BE2C (cell line): Measurements from ENCODE around the gene KRTAP4-6. TPM values are rescaled to one million over a fixed set of nuclear protein-coding genes. Genes with fewer than 3 reads are reported as not detected.
A peak's percentile ranks its signal among the peaks of the same experiment; 100 is the strongest.
"Not testable (repeated sequence)": the region's sequence is repeated elsewhere in the genome, so short reads cannot be mapped to it uniquely, and the experiment has no call there.

Experiments
- DNase-seq: peaks from one replicate; pipeline ENCODE4 v3.0.0-alpha.2; 2020
- H3K27me3 ChIP-seq: fragments of 250-450 bp; sonication (Bioruptor Pico); 2 replicates; pipeline ENCODE4 v1.5.1; 2020; ENCODE audit warnings: mild to moderate bottlenecking
- H3K36me3 ChIP-seq: fragments of 250-450 bp; sonication (Bioruptor Pico); 2 replicates; pipeline ENCODE4 v1.5.1; 2020; ENCODE audit warnings: mild to moderate bottlenecking
- H3K4me1 ChIP-seq: fragments of 250-450 bp; sonication (Bioruptor Pico); 2 replicates; pipeline ENCODE4 v1.5.1; 2020
- H3K4me3 ChIP-seq: 2 replicates; pipeline ENCODE4 v1.5.1; 2011; ENCODE audit warnings: low read depth, low read length
- H3K9me3 ChIP-seq: fragments of 250-450 bp; sonication (Bioruptor Pico); 2 replicates; pipeline ENCODE4 v1.5.1; 2020
- polyA plus RNA-seq: library from polyadenylated mRNA; unstranded; fragments of >200 nt; gene quantifications from one replicate; pipeline ENCODE4 v1.2.1, GENCODE V29; 2012; ENCODE audit warnings: low read depth, missing spikeins; ENCODE audit not compliant: insufficient read length, insufficient read depth
- TF ChIP-seq, protein P1 (sequence below): IDR thresholded peaks from 2 replicates; pipeline ENCODE4 v1.5.1; 2012; ENCODE audit warnings: mild to moderate bottlenecking, low read depth, low read length

Gene KRTAP4-6
- not detected for polyA plus RNA-seq

DNA sequence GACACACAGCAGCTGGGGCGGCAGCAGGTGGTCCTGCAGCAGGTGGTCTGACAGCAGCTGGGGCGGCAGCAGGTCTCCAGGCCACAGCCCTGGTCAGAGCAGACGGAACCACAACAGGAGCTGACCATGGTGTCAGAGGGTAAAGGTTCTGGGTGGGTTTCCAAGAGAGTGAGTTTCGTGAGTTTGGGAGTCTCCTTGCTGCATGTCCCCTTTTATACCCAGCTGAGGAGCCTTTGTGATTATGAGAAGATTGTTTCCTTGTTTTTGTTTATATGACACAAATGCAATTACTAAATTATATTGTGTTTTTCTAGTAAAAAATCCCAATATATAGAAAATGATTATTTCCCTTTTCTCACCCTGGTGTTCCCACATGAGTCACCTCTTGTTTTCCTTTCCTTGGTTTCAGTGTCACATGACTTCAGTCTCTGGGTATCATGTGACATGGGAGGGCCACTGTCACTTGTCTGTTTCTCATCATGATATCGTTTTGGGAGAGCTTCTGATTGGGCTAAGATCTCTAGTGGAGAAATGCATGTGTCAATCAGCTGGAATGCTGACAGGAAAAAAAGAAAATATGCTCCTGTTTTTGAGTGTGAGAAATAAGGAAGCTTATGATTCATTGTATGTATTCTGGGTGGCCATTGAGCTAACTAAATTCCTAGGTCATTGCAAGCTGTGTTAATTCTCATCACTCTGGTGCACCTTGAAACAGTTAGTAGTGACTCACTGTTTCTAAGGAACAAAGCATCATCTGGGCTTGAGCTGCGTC lies at the start of gene KRTAP4-6:
Gene KRTAP4-6 (minus strand): TSS at position 185 of the 772 bp plus-strand sequence. CDS start 57 bp downstream, at position 128.
- Histone ChIP-seq H3K4me3 (no peak within 1 kb of the TSS), H3K9me3 (no peaks in the 10 kb centered on the region), H3K36me3 (no peaks in the 10 kb centered on the region), H3K27me3 (peaks cover 3% of the 10 kb centered on the region; the same call in 1 of the 2 replicates), H3K4me1 (no peaks in the 10 kb centered on the region)
- no peak for DNase-seq
- TF ChIP-seq, protein P1, sequence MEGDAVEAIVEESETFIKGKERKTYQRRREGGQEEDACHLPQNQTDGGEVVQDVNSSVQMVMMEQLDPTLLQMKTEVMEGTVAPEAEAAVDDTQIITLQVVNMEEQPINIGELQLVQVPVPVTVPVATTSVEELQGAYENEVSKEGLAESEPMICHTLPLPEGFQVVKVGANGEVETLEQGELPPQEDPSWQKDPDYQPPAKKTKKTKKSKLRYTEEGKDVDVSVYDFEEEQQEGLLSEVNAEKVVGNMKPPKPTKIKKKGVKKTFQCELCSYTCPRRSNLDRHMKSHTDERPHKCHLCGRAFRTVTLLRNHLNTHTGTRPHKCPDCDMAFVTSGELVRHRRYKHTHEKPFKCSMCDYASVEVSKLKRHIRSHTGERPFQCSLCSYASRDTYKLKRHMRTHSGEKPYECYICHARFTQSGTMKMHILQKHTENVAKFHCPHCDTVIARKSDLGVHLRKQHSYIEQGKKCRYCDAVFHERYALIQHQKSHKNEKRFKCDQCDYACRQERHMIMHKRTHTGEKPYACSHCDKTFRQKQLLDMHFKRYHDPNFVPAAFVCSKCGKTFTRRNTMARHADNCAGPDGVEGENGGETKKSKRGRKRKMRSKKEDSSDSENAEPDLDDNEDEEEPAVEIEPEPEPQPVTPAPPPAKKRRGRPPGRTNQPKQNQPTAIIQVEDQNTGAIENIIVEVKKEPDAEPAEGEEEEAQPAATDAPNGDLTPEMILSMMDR = no peak

DNA sequence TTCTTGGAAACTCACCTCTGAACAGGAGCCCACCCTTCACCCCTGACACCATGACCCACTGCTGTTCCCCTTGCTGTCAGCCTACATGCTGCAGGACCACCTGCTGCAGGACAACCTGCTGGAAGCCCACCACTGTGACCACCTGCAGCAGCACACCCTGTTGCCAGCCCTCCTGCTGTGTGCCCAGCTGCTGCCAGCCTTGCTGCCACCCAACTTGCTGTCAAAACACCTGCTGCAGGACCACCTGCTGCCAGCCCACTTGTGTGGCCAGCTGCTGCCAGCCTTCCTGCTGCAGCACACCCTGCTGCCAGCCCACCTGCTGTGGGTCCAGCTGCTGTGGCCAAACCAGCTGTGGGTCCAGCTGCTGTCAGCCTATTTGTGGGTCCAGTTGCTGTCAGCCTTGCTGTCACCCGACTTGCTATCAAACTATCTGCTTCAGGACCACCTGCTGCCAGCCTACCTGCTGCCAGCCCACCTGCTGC lies 49.5 kb upstream of the KRTAP4-6 start, which contains the start of gene KRTAP9-1:
Gene KRTAP9-1 (plus strand): TSS at position 51 of the 482 bp plus-strand sequence. CDS start 0 bp downstream, at position 51.
- H3K4me3 ChIP-seq, H3K4me1 ChIP-seq, H3K36me3 ChIP-seq, H3K9me3 ChIP-seq, DNase-seq: not testable (repeated sequence)
- H3K27me3 ChIP-seq = peaks cover 18% of the 10 kb centered on the region

GRCh38 chr17:41186872-41187271 lies 46.5 kb upstream of the KRTAP4-6 start:
- TF ChIP-seq, protein P1 = no peak
- Histone ChIP-seq H3K27me3 (peaks cover 30% of the 10 kb centered on the region), H3K4me3 (no peak overlapping the region), H3K4me1 (no peaks in the 10 kb centered on the region), H3K9me3 (no peaks in the 10 kb centered on the region; the same call in 1 of the 2 replicates), H3K36me3 (no peaks in the 10 kb centered on the region)
- DNase-seq = no peak

DNA sequence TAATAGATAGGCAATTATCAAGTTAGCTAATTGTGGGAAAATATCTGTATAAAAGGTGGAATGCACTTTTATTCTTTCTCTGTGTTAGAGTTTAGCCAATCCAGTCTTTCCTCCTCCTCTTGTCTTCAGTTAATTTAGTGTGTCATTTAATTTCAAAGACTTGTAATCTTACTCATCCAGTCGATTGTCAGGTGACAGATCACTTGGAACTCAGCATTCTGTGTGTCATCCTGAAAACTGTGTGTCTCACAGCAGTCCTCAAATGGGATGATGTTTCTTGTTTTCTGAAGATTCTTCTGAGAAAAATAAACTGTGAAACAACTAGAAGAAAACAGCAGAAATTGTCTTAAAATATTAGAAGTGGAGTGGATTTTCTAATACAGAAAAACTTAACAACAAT lies 44.7 kb upstream of the KRTAP4-6 start:
- Histone ChIP-seq H3K9me3 (no peaks in the 10 kb centered on the region; the same call in 1 of the 2 replicates), H3K4me1 (no peaks in the 10 kb centered on the region), H3K4me3 (no peak overlapping the region), H3K36me3 (no peaks in the 10 kb centered on the region), H3K27me3 (peaks cover 35% of the 10 kb centered on the region)
- DNase-seq = no peak
- TF ChIP-seq, protein P1 = no peak

GRCh38 chr17:41184480-41184961 lies 44.2 kb upstream of the KRTAP4-6 start, which contains the start of gene KRTAP4-1:
Gene KRTAP4-1, minus strand, starts transcription at chr17:41184911. Its CDS starts 57 bp downstream, at chr17:41184854.
- H3K4me1 ChIP-seq = no peaks in the 10 kb centered on the region
- H3K4me3 ChIP-seq = no peak within 1 kb of the TSS
- H3K9me3 ChIP-seq = no peaks in the 10 kb centered on the region; the same call in 1 of the 2 replicates
- H3K27me3 ChIP-seq = peaks cover 35% of the 10 kb centered on the region
- H3K36me3 ChIP-seq = no peaks in the 10 kb centered on the region
- DNase-seq = peak; percentile 16
- TF ChIP-seq, protein P1 = no peak

GRCh38 chr17:41178843-41179616 lies 38.7 kb upstream of the KRTAP4-6 start:
- Histone ChIP-seq H3K9me3 (no peaks in the 10 kb centered on the region; the same call in 1 of the 2 replicates), H3K4me1 (no peaks in the 10 kb centered on the region), H3K4me3 (no peak overlapping the region), H3K27me3 (peaks cover 42% of the 10 kb centered on the region), H3K36me3 (no peaks in the 10 kb centered on the region)
- TF ChIP-seq, protein P1 = no peak
- no peak for DNase-seq
